ENCODE data around the gene ILKAP. TPM values are rescaled to one million over a fixed set of nuclear protein-coding genes. Genes with fewer than 3 reads are reported as not detected.

Gene ILKAP
- total RNA-seq, 1 experiment from 2014 or later: 41.5 TPM

DNA sequence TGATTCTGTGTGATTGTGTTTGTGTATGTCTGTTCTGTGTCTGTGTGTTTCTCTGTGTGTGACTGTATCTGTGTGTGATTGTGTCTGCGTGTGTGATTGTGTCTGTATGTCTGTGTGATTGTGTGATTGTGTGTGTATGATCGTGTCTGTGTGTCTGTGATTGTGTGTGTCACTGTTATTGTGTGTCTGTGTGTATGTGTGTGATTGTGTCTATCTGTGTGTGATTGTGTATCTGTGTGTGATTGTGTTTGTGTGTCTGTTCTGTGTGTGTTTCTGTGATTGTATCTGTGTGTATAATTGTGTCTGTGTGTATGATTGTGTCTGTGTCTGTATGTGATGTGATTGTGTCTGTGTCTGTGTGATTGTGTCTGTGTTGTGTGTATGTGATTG lies 76.7 kb downstream of the ILKAP start:
- H3K18ac ChIP-seq (ENCODE audit: insufficient read length, low read depth, low read length): no peak overlapping the region
- H2BK5ac ChIP-seq (ENCODE audit: insufficient read length, low read length): no peak overlapping the region
- TF ChIP-seq, protein P1, sequence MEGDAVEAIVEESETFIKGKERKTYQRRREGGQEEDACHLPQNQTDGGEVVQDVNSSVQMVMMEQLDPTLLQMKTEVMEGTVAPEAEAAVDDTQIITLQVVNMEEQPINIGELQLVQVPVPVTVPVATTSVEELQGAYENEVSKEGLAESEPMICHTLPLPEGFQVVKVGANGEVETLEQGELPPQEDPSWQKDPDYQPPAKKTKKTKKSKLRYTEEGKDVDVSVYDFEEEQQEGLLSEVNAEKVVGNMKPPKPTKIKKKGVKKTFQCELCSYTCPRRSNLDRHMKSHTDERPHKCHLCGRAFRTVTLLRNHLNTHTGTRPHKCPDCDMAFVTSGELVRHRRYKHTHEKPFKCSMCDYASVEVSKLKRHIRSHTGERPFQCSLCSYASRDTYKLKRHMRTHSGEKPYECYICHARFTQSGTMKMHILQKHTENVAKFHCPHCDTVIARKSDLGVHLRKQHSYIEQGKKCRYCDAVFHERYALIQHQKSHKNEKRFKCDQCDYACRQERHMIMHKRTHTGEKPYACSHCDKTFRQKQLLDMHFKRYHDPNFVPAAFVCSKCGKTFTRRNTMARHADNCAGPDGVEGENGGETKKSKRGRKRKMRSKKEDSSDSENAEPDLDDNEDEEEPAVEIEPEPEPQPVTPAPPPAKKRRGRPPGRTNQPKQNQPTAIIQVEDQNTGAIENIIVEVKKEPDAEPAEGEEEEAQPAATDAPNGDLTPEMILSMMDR (conservative IDR thresholded peaks at IDR 0.05): no peak
- no peak overlapping the region for H3K56ac ChIP-seq (ENCODE audit: insufficient read length, low read depth, low read length)
- no peak overlapping the region for H3K23ac ChIP-seq (ENCODE audit: insufficient read length, low read depth, low read length)
- H2BK20ac ChIP-seq (ENCODE audit: low read depth, low read length, poor library complexity, severe bottlenecking): no peak overlapping the region
- H2BK15ac ChIP-seq (ENCODE audit: low read depth, low read length): no peak overlapping the region
- Mint-ChIP-seq H3K27me3 (ENCODE audit: low read depth) (no peaks in the 10 kb centered on the region; the same call in 1 of the 2 replicates), H3K4me3 (no peak overlapping the region), H3K27ac (no peak overlapping the region), H3K4me1 (no peaks in the 10 kb centered on the region), H3K36me3 (ENCODE audit: insufficient read depth in 1 of 3, low read depth in 3 of 3) (no peaks in the 10 kb centered on the region), H3K9me3 (no peaks in the 10 kb centered on the region; a peak in 1 of 5 replicates)
- H2AFZ ChIP-seq (ENCODE audit: low read length): no peak overlapping the region
- no peaks in the 10 kb centered on the region for H3K79me2 ChIP-seq (ENCODE audit: insufficient read depth, low read length)
- no peak overlapping the region for H4K91ac ChIP-seq (ENCODE audit: insufficient read length, low read depth, low read length)
- no peak overlapping the region for H3K4me2 ChIP-seq (ENCODE audit: insufficient read depth, insufficient read length, low read length)
- no peaks in the 10 kb centered on the region for H4K20me1 ChIP-seq (ENCODE audit: control insufficient read depth, insufficient read depth, insufficient read length)
- no peak overlapping the region for H4K8ac ChIP-seq (replicated peaks; ENCODE audit: insufficient read length, low read depth, low read length)
- DNase-seq: no peak
- H3K79me1 ChIP-seq (ENCODE audit: insufficient read depth, low read depth, low read length, poor library complexity, severe bottlenecking): no peaks in the 10 kb centered on the region
- no peak overlapping the region for H2BK120ac ChIP-seq (ENCODE audit: low read depth, low read length, poor library complexity, severe bottlenecking)
- H3K4ac ChIP-seq (ENCODE audit: low read depth, low read length): no peak overlapping the region
- no peaks in the 10 kb centered on the region for H3K23me2 ChIP-seq (ENCODE audit: insufficient read length, low read depth, low read length, poor library complexity, severe bottlenecking)
- H2AK5ac ChIP-seq (ENCODE audit: insufficient read length, low read length): no peak overlapping the region
- H3K9ac ChIP-seq (ENCODE audit: extremely low read depth, insufficient read length, low read length): no peak overlapping the region
- H3K4me1 ChIP-seq (ENCODE audit: insufficient read depth, low read length): no peaks in the 10 kb centered on the region
- no peak overlapping the region for H3K14ac ChIP-seq (ENCODE audit: insufficient read depth, low read length)
- no peaks in the 10 kb centered on the region for H3K27me3 ChIP-seq (ENCODE audit: insufficient read depth, low read length)
- no peak overlapping the region for H3K27ac ChIP-seq (ENCODE audit: insufficient read length, low read depth, low read length)
- no peaks in the 10 kb centered on the region for H3K9me3 ChIP-seq (ENCODE audit: control insufficient read depth, low read depth, low read length)
- H2BK12ac ChIP-seq (ENCODE audit: insufficient read length, low read depth, low read length): no peak overlapping the region
- H4K5ac ChIP-seq (ENCODE audit: insufficient read length, low read depth, low read length): no peak overlapping the region
- H3T11ph ChIP-seq (ENCODE audit: low read length): no peak overlapping the region
- WGBS (ENCODE audit: extremely low coverage, insufficient read length, low lambda C conversion rate): no CpG with 5 or more reads among the region's 2 CpGs

Data from H9 (cell line).